ENCODE measurements around the gene YJU2. TPM values are rescaled to one million over a fixed set of nuclear protein-coding genes. Genes with fewer than 3 reads are reported as not detected.
"Not testable (repeated sequence)": the region's sequence is repeated elsewhere in the genome, so short reads cannot be mapped to it uniquely, and the experiment has no call there.

YJU2 gene
- total RNA-seq, 1 donor from 2014 or later, result 13.3 TPM

DNA sequence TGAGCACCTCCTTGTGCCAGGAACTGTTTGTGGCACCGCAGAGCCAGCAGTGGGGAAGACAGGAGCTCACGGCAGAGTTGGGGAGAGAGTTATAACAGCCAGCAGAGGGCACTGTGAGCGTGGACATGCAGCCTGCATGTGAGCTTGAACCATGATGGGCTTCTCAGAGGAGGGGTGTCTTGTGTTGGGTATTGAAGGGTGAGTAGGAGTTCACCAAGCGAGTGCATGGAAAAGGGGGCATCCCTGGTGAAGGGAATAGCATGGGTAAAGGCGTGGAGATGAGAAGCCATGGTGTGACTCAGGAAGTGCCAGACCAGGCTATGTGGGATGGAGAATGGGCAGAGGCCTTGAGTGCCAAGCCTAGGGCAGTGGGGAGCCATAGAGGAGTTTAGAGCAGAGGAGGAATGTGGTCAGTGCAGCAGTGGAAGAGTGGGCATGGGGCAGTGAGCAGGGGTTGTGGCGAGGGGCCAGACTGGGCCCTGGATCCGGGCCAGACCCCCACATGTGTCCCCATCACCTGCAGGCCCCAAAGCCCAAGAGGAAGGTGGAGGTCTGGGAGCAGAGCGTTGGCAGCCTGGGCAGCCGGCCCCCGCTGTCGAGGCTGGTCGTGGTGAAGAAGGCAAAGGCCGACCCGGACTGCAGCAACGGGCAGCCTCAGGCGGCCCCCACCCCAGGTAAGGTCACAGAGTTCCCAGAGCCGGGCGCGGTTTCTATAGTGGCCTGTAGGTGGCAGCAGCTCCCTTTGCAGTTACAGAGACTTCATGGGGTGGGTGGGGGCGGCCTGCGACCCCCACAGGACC, 20.4 kb downstream of the YJU2 start:
- DNase-seq (ENCODE audit: low read depth), result peak; percentile 69

DNA sequence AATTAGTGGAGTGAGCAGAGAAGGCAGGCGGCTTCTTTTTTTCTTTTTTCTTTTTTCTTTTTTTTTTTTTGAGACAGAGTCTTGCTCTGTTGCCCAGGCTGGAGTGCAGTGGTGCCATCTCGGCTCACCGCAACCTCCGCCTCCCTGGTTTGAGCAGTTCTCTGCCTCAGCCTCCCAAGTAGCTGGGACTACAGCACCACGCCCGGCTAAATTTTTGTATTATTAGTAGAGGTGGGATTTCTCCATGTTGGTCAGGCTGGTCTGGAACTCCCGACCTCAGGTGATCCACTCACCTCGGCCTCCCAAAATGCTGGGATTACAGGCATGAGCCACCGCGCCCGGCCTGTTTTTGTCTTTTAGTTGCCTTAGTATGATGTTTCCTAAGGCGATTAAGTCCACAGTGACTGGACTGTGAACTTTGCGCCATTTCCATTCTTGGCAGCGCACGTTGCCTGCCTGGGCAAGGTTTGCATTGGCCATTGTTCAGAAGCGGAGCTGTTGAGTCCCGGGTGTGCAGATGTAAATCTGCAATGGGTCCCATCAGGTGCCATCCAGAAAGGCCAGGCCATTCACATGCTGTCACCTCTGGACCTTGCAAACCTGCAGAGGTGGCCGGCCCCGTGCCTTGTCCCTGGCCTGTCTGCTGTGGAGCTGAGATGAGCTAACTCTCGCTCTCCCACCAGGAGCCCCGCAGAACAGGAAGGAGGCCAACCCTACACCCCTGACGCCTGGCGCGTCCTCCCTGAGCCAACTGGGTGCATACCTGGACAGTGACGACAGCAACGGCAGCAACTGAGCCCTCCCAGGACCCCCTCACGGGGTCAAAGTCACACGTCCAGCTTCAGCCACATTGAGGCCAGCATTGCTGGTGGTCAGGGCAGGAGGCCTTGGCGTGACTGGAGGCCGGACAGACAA, 21.3 kb downstream of the YJU2 start:
- no peak for DNase-seq (ENCODE audit: low read depth)

DNA sequence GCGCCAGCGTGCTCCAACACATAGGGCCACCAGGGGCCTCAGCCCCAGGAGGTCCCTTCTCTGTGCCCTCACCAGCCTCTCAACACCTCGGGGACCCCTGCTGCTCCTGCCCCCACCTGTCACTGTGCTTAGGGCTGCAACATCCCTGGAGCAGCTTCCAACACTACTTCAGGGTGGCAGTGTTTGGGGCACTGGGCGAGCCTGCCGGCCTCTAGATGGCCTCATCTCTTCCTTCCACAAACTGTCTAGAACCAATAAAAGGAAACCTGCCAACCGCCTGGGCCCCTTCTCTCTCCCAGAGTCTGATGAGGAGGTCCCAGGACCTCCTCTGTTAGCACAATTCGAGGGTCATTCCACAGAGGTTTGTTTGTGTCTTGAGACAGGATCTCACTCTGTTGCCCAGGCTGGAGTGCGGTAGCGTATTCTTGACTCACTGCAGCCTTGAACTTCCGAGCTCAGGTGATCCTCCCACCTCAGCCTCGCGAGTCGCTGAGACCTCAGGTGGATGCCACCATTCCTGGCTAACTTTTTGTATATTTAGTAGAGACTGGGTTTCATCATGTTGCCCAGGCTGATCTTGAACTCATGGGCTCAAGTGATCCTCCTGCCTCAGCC, 22.0 kb downstream of the YJU2 start:
- DNase-seq (ENCODE audit: low read depth), result no peak

DNA sequence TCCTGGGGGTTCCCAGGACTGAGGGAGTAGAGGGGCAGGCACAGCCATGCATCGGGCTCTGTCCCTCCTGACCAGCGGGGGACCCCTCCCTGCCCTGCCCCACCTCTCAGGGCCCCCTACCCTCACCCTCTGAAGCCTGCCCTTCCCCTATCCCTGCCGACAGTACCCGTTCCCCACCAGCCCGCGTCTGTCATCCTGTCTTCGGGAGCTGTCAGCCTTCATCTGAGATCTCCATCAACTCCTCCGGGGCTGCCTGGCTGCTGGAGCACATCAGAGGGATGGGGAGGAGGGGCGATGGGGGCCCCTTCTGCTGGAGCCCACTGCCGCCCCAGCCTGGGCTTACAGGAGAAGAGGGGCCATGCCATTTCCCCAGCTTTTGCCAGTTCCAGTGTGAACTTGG, 26.0 kb downstream of the YJU2 start:
- DNase-seq (ENCODE audit: low read depth), result no peak

DNA sequence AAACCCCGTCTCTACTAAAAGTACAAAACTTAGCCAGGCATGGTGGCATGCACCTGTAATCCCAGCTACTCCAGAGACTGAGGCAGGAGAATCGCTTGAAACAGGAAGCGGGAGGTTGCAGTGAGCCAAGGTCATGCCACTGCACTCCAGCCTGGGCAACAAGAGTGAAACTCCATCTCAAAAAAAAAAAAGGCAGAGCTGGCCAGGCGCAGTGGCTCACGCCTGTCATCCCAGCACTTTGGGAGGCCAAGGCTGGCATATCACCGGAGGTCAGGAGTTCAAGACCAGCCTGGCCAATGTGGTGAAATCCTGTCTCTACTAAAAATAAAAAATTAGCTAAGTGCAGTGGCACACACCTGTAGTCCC, 27.4 kb downstream of the YJU2 start:
- DNase-seq (ENCODE audit: low read depth), result not testable (repeated sequence)

DNA sequence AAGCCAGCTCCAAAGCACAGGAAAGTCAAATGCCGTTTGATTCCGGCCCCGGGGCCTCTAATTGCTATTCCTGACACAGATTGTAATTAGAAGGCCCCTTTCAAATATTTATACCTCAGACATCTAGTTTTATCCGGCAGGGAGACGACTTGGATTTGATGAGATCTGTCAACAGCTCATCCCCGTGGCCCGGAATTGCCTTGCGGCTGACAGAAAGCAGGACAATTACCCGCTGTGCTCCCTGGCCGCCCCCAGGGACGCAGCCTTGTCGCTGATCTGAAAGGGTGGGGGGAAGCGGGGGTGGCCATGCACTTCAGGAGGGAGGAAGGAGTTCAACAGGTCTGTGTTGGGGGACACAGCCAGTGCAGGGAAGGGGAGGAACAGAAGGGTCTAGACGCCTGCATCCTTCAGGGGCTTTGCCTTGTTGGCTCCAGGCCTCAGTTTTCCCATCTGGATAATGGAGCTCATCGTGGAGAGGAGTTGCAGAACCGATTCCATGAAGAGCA, 30.4 kb downstream of the YJU2 start:
- no peak for DNase-seq (ENCODE audit: low read depth)

DNA sequence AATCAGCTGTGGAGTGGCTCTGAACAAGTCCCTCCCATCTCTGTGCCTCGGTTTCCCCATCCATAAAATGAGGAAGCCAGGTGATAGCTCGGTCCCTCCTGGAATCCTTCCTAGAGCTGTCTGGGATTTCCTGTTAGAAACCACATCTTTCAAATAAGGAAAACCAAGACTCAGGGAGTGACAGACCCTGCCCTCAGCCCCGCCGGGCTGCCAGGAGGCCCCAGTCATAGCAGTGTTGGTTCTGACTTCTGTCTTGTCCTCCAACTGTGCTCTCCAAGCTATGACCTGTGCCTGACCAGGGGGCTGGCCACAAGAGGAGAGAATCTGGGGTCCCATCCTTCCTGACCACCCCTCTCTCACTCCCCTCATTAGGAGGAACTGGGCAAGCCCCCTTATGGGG, 31.1 kb downstream of the YJU2 start:
- DNase-seq (ENCODE audit: low read depth), result peak; percentile 87

DNA sequence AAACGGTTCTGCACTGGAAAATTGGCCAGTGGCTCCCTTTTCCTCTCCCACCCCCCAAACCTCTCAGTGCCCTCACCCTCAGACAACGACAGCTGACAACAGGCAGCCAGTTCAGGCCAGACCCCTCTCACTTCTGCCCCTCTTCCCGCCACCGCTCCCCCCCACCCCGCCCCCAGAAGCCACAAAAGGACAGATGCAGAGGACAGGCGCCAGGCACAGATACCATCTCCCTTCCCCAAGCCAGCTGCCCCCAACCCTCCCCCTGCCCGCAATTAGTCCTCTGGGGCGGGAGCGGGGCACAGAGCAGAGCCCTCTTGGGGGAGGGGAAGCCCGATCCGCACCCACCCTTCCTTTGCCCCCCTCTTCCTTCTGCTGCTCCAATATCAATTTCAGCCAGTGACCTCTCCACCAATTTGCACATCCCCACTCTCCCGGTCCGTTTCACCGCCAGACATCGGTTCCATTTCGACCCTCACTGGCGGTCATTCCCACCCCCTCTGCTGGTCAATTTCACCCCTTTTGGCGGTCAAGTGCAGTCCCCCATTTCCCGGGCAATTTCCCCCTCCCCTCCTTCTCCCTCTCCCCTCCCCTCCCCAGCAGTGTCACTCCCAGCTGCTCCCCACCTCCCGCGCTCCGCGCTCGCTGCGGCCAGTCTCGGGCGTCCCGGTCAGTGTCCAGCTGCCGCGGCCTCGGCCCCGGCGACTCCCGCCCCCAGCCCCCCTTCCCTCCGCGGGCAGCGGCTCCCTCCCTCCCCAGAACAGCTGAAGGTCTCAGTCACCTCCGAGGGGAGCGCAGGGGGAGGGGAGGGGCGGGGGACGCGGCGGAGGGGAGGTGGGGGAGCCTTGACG, 31.8 kb downstream of the YJU2 start, which contains the start of gene SHD:
Gene SHD, plus strand, starts transcription at position 848 of the 848 bp plus-strand sequence. CDS start 798 bp downstream, outside the sequence.
- DNase-seq (ENCODE audit: low read depth), result peak; percentile 97

DNA sequence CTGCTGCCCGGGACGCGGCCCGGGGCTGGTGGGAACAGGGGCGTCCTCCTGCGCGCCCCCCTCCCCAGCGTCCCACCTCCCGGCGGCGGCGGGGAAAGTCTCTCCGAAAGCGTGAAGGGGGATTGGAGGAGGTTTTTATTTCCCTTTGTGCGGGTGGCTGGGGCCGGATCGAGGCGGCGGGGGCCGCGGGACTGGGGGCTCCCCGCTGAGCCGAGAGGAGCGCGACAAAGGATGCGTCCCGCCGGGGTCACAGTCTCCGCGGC, 32.3 kb downstream of the YJU2 start:
- no peak for DNase-seq (ENCODE audit: low read depth)

DNA sequence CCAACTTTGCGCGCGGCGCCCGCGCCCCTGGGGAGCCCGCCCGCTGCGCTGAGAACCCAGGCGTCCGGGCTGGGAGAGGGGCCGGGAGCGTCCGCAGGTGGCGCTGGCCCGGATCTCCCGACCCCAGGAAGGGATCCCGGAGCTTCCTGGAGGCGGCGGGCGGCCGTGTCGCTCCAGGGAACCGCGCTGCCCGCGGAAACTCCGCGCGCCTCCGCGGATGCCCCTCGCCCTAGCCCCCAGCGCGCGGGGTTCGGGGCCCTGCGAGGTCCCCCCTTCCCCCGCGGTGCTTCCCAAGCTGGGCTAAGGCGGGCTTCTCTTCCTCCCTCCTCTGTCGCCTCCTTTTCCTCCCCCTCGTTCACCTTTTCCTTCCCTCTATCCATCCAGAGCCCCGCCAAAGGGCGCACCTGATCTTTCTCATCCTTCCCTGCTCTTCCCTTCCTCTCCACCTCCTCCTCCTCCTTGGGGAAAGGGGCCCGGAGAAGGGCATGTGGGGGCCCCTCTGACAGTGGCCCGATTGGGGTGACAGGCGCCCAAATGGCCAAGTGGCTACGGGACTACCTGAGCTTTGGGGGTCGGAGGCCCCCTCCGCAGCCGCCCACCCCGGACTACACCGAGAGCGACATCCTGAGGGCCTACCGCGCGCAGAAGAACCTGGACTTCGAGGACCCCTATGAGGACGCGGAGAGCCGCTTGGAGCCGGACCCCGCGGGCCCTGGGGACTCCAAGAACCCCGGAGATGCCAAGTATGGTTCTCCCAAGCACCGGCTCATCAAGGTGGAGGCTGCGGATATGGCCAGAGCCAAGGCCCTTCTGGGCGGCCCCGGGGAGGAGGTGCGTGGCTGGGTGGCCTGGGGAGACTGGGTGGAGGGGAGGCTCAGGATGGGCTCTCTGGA, 32.9 kb downstream of the YJU2 start:
- no peak for DNase-seq (ENCODE audit: low read depth)

DNA sequence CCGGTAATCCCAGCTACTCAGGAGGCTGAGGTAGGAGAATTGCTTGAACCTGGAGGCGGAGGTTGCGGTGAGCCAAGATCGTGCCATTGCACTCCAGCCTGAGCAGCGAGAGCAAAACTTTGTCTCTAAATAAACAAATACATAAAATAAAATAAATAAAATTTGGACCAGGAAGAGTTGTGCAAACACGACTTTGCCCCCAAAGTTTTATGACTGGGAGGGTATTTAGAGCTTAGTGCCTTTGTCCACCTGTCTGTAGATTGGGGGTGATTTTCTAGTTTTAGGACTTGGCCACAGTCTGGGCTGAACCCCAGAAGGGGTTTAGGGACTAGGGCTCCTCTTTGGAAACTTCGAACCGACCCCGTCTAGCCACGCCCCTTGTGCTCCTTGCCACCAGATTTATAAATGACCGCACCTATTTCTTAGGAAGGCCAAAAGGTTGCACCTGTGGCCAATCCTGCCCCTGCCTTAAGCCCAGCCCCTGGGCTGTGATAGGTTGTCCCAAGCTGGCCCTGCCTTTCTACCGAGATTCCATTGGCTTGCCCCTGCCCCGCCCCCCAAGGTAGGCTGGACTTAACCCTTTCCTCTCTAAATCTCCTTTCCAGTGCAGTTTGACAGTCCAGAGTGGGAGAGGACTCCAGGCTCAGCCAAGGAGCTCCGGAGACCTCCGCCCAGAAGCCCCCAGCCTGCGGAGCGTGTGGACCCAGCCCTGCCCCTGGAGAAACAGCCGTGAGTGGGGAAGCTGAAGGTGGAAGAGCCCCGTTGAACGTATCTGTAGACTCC, 37.5 kb downstream of the YJU2 start:
- DNase-seq (ENCODE audit: low read depth), result peak; percentile 68

DNA sequence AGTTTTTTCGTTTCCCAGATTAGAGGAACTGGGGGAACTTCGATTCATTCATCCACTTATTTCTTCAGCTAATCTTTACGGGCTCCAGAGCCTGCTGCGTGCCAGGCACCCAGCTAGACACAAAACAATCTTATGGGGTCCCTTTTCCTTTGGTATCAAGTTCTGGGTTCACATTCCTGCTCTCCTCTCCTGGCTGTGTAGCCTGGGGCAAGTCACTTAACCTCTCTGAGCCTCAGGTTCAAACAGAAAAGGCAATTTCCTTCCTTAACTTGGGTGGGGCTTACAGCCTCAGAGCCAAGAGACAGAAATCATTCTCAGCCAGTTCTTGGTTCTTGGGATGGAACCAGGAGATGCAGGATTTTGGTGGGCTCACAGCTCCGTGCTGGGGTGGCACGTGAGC, 38.1 kb downstream of the YJU2 start:
- no peak for DNase-seq (ENCODE audit: low read depth)

DNA sequence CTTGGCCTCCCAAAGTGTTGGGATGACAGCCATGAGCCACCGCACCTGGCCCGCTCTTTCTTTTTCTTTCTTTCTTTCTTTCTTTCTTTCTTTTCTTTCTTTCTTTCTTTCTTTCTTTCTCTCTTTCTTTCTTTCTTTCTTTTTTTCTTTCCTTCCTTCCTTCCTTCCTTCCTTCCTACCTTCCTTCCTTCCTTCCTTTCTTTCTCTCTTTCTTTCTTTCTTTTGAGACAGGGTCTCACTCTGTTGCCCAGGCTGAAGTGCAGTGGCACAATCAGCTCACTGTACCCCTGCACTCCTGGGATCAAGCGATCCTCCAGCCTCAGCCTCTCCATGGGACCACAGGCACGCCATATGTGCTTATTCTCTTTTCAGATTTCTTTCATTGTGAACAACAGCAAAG, 39.3 kb downstream of the YJU2 start:
- DNase-seq (ENCODE audit: low read depth), result not testable (repeated sequence)

DNA sequence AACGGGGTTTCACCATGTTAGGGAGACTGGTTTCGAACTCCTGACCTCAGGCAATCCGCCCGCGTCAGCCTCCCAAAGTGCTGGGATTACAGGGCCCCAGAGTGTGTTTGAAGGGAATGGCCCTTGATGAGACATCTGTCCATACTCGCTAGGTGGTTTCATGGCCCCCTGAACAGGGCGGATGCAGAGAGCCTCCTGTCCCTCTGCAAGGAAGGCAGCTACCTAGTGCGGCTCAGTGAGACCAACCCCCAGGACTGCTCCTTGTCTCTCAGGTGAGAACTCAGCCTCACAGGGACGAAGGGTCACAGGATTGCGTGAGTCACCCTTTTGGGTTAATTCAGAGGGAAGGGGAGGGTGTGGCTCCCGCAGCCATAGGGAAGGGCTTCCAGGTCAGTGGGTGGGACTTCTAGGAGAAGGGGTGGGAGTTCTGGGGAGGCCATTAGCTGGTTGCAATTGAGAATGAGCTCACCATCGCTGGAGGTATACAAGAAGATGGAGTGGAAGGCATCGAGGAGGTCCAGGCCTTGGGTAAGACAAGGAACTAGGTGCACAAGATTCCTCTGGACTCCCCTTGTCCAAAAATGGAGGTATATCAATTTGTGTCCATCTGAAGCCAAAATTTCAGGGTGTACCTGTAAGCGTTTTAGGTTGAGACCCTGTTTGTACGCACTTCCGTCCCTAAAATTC, 41.4 kb downstream of the YJU2 start:
- DNase-seq (ENCODE audit: low read depth), result no peak

DNA sequence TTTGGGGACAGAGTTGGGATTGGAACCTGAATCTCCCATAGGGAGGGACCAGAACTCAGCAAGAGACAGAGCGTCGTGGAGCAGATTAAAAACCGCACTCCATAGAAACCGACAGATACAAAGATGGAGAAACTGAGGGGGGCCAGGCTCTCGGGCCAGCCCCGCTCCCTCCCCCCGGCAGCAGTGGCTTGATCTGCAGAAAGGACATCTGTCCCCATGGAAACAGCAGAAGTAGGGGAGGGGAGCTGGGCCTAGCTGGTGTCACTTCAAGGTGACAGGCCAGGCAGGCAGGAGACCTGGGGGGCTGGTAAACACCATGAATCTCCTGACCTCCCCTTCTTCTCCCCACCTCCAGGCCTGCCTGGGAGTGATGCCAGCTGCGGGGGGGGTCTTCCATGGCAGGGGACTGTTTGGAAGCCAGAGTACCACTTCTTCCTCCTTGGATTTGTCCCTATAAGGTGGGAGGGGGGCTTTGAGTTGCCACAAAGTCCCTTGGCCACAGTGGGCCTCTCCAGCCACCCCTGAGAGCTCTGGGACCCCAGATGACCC, 44.4 kb downstream of the YJU2 start:
- no peak for DNase-seq (ENCODE audit: low read depth)

DNA sequence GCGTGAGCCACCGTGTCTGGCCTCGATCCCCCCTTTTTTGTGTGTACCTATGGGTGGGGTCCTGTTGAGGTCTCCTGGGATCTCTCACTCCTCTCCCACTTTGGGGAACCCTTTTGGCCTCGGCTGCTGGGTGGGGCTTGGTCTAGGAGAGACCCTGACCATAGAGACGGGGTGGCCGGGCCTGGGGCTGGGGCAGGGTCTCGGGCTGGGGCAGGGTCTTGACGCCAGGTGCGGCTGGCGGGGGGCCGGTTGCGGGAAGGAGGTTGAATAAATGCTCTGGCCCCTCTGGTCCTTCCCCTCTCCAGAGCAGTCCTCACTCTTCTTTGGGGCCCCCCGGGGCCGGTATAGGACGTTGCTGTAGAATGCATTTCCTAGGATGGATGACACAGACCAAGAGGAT, 45.6 kb downstream of the YJU2 start:
- DNase-seq (ENCODE audit: low read depth), result no peak

DNA sequence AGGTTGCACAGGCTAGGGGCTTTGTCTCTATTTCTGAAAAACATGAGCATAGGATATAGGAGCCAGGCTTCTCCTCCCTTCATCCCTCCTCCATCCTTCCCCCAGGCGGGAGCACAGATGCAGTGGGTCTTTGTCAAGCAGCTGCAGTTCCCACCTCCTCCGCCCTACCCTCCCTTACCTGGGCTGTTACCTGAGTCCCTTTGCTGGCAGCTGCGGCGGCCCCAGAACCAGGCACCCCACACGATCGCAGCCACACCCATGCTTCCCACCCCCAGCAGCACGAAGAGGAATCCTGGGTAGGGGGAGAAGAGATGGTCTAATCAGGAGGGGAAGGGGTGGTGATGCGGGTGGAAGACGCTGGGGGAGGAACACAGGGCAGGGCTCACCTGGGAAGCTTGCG, 47.5 kb downstream of the YJU2 start:
- DNase-seq (ENCODE audit: low read depth), result no peak

All from myocyte (in vitro differentiated cells).